GM20000 (cell line): Measurements from ENCODE around the gene C1QTNF8.

Experiments used
- DNase-seq: peaks from one replicate; pipeline ENCODE4 v3.0.0; 2012; ENCODE audit warnings: low spot score
- TF ChIP-seq, protein P1 (sequence below): IDR thresholded peaks from 2 replicates; pipeline ENCODE4 v1.5.1; 2012; ENCODE audit warnings: mild to moderate bottlenecking, control low read depth; ENCODE audit errors: extremely low read depth, missing control alignments

The C1QTNF8 gene

DNA sequence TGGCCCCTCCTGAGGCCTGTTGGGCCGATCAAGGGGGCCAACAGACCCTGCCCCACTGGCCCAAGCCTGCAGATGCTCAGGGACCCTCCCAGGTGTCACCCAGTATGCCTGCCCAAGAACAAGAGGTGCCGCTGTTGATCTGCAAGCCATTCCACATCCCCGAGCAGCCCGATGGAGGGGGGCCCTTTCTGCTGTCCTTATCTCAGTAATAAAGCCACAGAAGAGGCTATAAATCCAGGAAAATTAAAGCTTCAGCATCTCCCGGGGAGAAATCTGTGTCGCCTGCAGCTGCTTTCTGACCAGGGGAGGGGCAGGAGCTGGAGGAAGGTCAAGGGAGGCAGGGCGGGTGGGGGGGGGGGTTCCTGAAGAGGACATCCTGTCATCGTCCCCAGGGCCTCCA lies 45.1 kb upstream of the C1QTNF8 start:
- TF ChIP-seq, protein P1, sequence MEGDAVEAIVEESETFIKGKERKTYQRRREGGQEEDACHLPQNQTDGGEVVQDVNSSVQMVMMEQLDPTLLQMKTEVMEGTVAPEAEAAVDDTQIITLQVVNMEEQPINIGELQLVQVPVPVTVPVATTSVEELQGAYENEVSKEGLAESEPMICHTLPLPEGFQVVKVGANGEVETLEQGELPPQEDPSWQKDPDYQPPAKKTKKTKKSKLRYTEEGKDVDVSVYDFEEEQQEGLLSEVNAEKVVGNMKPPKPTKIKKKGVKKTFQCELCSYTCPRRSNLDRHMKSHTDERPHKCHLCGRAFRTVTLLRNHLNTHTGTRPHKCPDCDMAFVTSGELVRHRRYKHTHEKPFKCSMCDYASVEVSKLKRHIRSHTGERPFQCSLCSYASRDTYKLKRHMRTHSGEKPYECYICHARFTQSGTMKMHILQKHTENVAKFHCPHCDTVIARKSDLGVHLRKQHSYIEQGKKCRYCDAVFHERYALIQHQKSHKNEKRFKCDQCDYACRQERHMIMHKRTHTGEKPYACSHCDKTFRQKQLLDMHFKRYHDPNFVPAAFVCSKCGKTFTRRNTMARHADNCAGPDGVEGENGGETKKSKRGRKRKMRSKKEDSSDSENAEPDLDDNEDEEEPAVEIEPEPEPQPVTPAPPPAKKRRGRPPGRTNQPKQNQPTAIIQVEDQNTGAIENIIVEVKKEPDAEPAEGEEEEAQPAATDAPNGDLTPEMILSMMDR, result no peak
- no peak for DNase-seq

DNA sequence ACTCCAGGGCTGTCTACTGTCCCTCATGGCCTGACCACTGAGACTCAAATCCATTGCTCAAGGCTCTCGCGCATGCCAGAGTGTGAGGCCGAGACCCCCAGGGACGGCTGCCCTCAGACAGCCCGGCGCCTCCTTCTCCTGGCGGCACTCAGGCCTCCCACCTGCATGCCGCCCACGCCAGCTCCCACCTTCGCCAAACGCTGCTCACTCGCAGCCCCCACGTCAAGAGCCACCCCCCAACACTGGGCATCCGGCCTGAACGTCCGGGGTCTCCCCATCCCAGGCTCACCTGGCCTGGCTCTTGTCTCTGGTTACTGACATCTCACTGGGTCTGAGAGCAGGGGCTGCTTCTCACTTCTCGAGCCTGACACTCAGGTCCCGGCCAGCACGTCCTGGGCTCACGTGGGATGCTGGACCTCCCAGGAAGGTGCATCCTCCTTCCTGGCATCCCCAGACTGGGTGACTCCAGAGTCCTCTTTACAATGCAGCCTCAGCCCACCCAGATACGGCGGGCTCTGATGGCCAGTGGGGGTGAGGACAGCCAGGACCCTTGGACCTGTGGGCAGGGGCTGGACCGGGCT lies 44.6 kb upstream of the C1QTNF8 start:
- no peak for DNase-seq
- TF ChIP-seq, protein P1, result no peak

DNA sequence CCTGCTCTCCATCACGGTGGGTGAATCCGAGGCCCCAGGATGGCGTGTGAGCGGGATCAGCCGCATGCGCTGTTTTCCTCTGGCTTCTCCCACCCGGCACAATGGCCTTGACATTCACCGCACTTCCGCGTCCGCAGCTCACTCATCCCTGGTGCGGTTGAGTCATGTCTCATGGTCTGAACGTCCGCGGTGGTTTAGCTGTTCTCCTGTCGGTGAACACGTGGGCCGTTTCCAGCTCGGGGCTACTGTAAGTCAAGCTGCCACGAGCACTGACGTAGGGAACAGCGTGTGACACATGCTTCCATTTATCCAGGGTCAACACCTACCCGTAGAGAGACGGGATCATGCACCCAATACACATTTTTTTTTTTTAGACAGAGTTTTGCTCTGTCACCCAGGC lies 41.6 kb upstream of the C1QTNF8 start:
- DNase-seq, result no peak
- TF ChIP-seq, protein P1, result no peak

DNA sequence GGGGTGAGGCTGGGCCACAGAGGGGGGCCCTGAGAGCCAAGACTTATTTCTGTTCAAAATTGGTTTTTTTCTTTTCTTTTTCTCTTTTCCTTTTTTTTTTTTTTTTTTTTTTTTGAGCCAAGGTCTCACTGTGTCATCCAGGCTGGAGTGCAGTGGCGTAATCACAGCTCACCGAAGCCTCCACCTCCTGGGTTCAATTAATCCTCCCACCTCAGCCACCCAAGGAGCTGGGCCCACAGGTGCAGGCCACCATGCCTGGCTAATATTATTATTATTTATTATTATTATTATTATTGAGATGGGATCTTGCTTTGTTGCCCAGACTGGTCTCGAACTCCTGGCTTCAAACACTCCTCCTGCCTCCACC lies 39.4 kb upstream of the C1QTNF8 start:
- TF ChIP-seq, protein P1, result no peak
- no peak for DNase-seq

DNA sequence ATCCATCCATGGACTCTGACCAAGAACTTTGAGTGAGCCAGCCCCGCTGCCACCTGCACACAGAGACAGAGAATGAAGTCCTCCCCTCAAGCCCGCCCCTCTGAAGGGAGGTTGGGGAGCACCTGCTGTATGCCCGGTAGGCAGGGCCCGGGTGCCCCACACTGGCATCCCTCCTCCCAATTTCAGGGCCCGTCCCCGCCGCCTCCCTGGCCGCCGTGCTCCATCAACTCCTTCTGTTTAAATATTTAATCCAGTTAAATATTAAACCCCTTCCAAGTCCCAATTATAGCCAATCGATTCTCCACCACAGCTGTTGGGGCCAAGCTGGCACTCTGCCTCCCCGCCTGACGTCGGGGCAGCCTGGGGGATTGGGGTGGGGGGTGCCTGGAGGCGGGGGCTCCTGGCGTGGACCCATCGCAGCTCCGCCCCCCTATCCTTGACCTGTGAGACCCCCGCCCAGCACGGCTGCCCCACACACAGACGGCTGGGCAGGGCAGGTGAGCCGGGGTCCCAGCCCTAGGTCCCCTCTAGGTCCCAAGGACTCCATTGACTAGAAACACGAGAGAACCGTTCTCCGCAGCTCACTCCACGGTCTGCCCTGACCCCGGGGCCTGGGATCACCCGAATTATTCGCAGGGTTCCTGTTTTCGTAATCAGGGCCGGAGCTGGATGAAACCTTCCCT lies 38.9 kb upstream of the C1QTNF8 start:
- TF ChIP-seq, protein P1, result no peak
- no peak for DNase-seq

DNA sequence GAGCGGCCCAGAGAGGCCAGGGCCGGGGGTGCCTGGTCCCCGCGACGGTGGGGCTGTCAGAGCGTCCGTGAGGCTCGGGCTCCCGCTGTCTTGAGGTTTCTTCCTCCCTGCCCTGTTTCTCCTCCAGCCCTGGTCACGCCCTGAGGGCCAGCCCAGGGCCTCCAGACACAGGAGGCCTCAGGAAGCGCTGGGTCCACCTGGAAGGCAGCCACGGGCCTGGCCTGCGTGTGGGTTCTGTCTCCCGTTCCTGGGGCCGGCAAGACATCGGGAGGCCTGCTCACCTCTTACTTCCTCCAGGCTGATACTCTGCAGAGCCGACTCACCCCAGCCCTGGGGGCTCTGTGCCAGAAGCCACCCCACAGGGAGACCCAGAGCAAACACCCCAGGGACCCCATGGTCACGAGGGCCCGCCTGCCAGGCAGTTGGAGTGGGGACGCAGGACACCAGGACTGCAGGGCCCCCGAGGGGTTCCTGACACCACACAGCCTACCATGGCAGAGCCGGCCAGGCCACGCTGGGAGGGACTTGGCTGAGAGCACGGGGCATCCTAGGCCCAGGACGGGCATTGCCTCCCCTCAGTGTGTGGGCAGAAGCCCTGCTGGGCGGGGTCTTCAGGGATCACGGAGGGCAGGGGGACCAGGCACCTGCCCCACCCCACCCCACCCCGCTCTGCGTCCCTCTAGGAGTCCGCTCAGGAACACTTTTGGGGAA lies 37.9 kb upstream of the C1QTNF8 start:
- TF ChIP-seq, protein P1, result no peak
- DNase-seq, result no peak

DNA sequence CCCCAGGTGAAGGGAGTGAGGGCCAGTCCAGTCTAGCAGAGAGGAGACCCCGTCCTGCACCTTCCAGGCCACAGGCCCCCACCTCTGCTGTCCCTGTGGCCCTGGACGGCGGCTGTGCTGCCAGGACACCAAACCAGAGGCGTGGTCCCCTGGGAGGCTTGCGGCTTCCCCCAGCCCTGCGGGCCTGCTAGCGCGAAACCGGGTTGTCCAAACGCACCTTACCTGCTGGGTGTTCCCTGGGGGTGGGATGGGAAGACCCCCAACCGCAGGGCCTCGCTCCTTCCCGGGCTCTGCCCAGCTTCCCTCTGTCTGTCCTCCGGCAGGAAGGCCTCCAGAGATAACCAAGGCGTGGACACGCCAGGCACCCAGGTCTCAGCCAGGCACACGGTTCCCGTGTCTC lies 37.2 kb upstream of the C1QTNF8 start:
- no peak for DNase-seq
- TF ChIP-seq, protein P1, result no peak
